Endothelial cell of umbilical vein (primary cell): ENCODE results near the gene SLC26A6. TPM values are rescaled to one million over a fixed set of nuclear protein-coding genes. Genes with fewer than 3 reads are reported as not detected.

ENCODE experiments used
- BruUV-seq: library from RNA; stranded (reverse); fragments of 400-500 nt; replicated peaks from 2 replicates; lab custom pipeline; 2021; lab: Mats Ljungman, UMichigan
- CTCF ChIA-PET: fragments of 300-600, 350-600 bp; sonication (Branson Sonifier 250); formaldehyde crosslinking; loops from one replicate; lab custom pipeline; 2021; ENCODE audit warnings: antibody characterized with exemption, inconsistent platforms; lab: Charles Lee
- POLR2A ChIA-PET: fragments of 300-600, 350-600 bp; sonication (Branson Sonifier 250); formaldehyde crosslinking; loops from one replicate; lab custom pipeline; 2021; ENCODE audit warnings: antibody characterized with exemption, inconsistent platforms; lab: Charles Lee
- DNase-seq: peaks from one replicate; pipeline ENCODE4 v3.0.0-alpha.2; 2011; ENCODE audit warnings: low read depth, low spot score
- FAIRE-seq: peaks from 2 replicates; lab custom pipeline; 2011; peaks lifted over from hg19 to GRCh38; lab: Jason Lieb, UNC
- H2AFZ ChIP-seq: 2 replicates; pipeline ENCODE4 v1.6.0; 2012; ENCODE audit warnings: low read depth, low read length, control low read depth, inconsistent platforms
- H3K27ac ChIP-seq: 2 replicates; pipeline ENCODE4 v1.5.1; 2011; ENCODE audit warnings: low read depth, mild to moderate bottlenecking, control low read depth, low read length, moderate library complexity; ENCODE audit not compliant: insufficient read depth
- H3K27me3 ChIP-seq, 2 experiments: 2 replicates each; pipeline versions ENCODE4 v1.6.0 to v1.6.1; 2011; ENCODE audit warnings: low read length in 2 of 2, mixed read lengths in 1 of 2; ENCODE audit not compliant: control insufficient read depth in 2 of 2, insufficient read depth in 2 of 2
- H3K36me3 ChIP-seq, 2 experiments: 2 replicates in 1 of 2; 3 replicates in 1 of 2; pipeline ENCODE4 v1.5.1; 2011; ENCODE audit warnings: low read length in 2 of 2, mild to moderate bottlenecking in 1 of 2, moderate library complexity in 1 of 2; ENCODE audit not compliant: control insufficient read depth in 2 of 2, insufficient read depth in 2 of 2; ENCODE audit errors: extremely low read depth in 1 of 2
- H3K4me1 ChIP-seq: 3 replicates; pipeline ENCODE4 v1.5.1; 2011; ENCODE audit warnings: mild to moderate bottlenecking, low read length; ENCODE audit not compliant: control insufficient read depth, insufficient read depth; ENCODE audit errors: extremely low read depth
- H3K4me2 ChIP-seq: 2 replicates; pipeline ENCODE4 v1.6.1; 2011; ENCODE audit warnings: low read length, control low read depth, mixed read lengths; ENCODE audit not compliant: insufficient read depth
- H3K4me3 ChIP-seq, 3 experiments: fragments of 200-600 bp in 1 of 3; sonication (generic), shearing (Covaris generic) in 1 of 3; replicated peaks in 1 of 3; 2 replicates each; pipeline ENCODE4 v1.5.1; 2011 to 2016; ENCODE audit warnings: control low read depth in 3 of 3, low read length in 3 of 3, mild to moderate bottlenecking in 2 of 3, inconsistent platforms in 1 of 3, low read depth in 1 of 3, moderate library complexity in 1 of 3; ENCODE audit not compliant: insufficient read depth in 1 of 3
- H3K79me2 ChIP-seq: 2 replicates; pipeline ENCODE4 v1.6.0; 2012; ENCODE audit warnings: low read length, inconsistent platforms; ENCODE audit not compliant: control insufficient read depth, insufficient read depth
- H3K9ac ChIP-seq: replicated peaks from 2 replicates; pipeline ENCODE3; 2011; ENCODE audit warnings: low read length, control low read depth; ENCODE audit not compliant: insufficient read depth; ENCODE audit errors: extremely low read depth
- H3K9me1 ChIP-seq: replicated peaks from 3 replicates; pipeline ENCODE4 v1.6.0; 2011; ENCODE audit warnings: mild to moderate bottlenecking, low read length; ENCODE audit not compliant: control insufficient read depth, insufficient read depth; ENCODE audit errors: extremely low read depth
- H3K9me3 ChIP-seq: replicated peaks from 2 replicates; pipeline ENCODE4 v1.5.1; 2012; ENCODE audit warnings: low read length, inconsistent platforms; ENCODE audit not compliant: control insufficient read depth, insufficient read depth
- H4K20me1 ChIP-seq: replicated peaks from 2 replicates; pipeline ENCODE3; 2011; ENCODE audit warnings: mild to moderate bottlenecking, low read length; ENCODE audit not compliant: control insufficient read depth, insufficient read depth; ENCODE audit errors: extremely low read depth
- EZH2 ChIP-seq: IDR thresholded peaks from 2 replicates; pipeline ENCODE4 v1.6.1; 2012; ENCODE audit warnings: borderline replicate concordance, low read depth, mild to moderate bottlenecking, moderate library complexity, low read length, inconsistent platforms; ENCODE audit not compliant: severe bottlenecking
- FOS ChIP-seq: IDR thresholded peaks from 2 replicates; pipeline ENCODE4 v1.6.1; 2011; ENCODE audit warnings: mild to moderate bottlenecking, low read length, moderate library complexity, borderline replicate concordance; ENCODE audit not compliant: insufficient read depth
- GATA2 ChIP-seq: IDR thresholded peaks from 2 replicates; pipeline ENCODE4 v1.7.0; 2011; ENCODE audit warnings: low read depth, mild to moderate bottlenecking, moderate library complexity, mixed read lengths, low read length; ENCODE audit not compliant: insufficient read length, insufficient read depth
- JUN ChIP-seq: IDR thresholded peaks from 2 replicates; pipeline ENCODE4 v1.6.1; 2011; ENCODE audit warnings: borderline replicate concordance, low read depth; ENCODE audit not compliant: insufficient read length, insufficient read depth
- MYC ChIP-seq: IDR thresholded peaks from one replicate; pipeline ENCODE4 v1.6.1; 2011; ENCODE audit warnings: mild to moderate bottlenecking, low read depth, low read length
- POLR2A ChIP-seq: IDR thresholded peaks from 2 replicates; pipeline ENCODE4 v1.6.1; 2012; ENCODE audit warnings: low read depth, mild to moderate bottlenecking, control low read depth, low read length
- POLR2AphosphoS5 ChIP-seq: IDR thresholded peaks from 2 replicates; pipeline ENCODE4 v1.6.1; 2012; ENCODE audit warnings: low read depth, mild to moderate bottlenecking, control low read depth, low read length, moderate library complexity; ENCODE audit not compliant: insufficient read depth
- dilution Hi-C: fragments of 300-500 bp; cut with MboI; formaldehyde crosslinking; loops from one replicate; pipeline ENCODE4 v1.15.0; 2019; ENCODE audit warnings: low sequenced_read_pairs; ENCODE audit not compliant: extremely low pct_ligation_motif_present
- intact Hi-C: fragments of 100-400 bp; cut with micrococcal nuclease; formaldehyde crosslinking; loops from one replicate; pipeline ENCODE4 v1.10.0; 2022
- polyA plus RNA-seq, 4 experiments: library from polyadenylated mRNA; depleted of rRNA in 3 of 4; stranded (reverse) in 3 of 4; unstranded in 1 of 4; fragments of >200 nt; gene quantifications; 2 replicates each; pipeline versions ENCODE4 v1.2.1 to v1.2.3, GENCODE V29; 2011 to 2012; ENCODE audit warnings: missing spikeins in 1 of 4
- total RNA-seq: library from RNA; stranded (reverse); gene quantifications from 2 replicates; pipeline ENCODE4 v1.2.3, GENCODE V29; 2021
- TF ChIP-seq, protein P1 (sequence below), 2 donors: IDR thresholded peaks; 1 replicate in 1 of 2; 2 replicates in 1 of 2; pipeline ENCODE4 v1.5.1; 2011; ENCODE audit warnings: low read length in 2 of 2, mild to moderate bottlenecking in 2 of 2, moderate library complexity in 2 of 2, control low read depth in 1 of 2, inconsistent platforms in 1 of 2, low read depth in 1 of 2; ENCODE audit not compliant: insufficient read depth in 1 of 2; ENCODE audit errors: extremely low read depth in 1 of 2

The SLC26A6 gene
- total and polyA plus RNA-seq, 2 donors (not counting 3 experiments of a cell fraction or from before 2014, with no cell fraction given): 31.0 to 32.2 TPM

DNA sequence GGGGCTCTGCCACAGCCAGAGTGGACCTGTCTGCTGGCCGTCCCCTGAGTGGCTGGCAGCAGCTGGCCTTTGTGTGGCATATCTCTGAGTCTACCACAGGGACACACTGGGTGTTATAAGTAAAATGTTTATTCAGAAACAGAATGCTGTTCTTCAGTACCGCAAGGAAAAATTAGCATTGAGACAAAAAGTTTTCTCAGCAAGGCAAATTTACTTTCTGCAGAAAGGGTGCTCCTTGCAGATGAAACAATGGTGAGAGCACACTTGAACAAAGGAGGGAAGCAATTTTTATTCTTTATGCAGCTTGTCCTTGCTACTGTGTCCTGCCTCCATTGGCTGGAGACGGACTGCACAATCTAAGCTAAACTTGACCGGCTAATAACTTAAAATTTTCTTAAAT is 17.7 kb downstream of the SLC26A6 start:
- peaks cover 4% of the 10 kb centered on the region for H3K9me3 ChIP-seq
- H3K79me2 ChIP-seq: no peaks in the 10 kb centered on the region
- H2AFZ ChIP-seq: no peak overlapping the region
- no peaks in the 10 kb centered on the region for H3K36me3 ChIP-seq
- H3K4me1 ChIP-seq: peaks cover 8% of the 10 kb centered on the region
- H3K9me1 ChIP-seq: no peaks in the 10 kb centered on the region
- H3K27ac ChIP-seq: no peak overlapping the region
- no peak overlapping the region for H3K4me3 ChIP-seq
- H3K4me2 ChIP-seq: no peak overlapping the region
- intact Hi-C loops (no loop called here), dilution Hi-C loops (no loop called here)
- no peak for TF ChIP-seq POLR2AphosphoS5
- TF ChIP-seq FOS: no peak
- no peak for TF ChIP-seq POLR2A
- TF ChIP-seq MYC: no peak
- TF ChIP-seq EZH2: no peak
- TF ChIP-seq JUN: no peak
- no peak for TF ChIP-seq GATA2
- TF ChIP-seq, protein P1, sequence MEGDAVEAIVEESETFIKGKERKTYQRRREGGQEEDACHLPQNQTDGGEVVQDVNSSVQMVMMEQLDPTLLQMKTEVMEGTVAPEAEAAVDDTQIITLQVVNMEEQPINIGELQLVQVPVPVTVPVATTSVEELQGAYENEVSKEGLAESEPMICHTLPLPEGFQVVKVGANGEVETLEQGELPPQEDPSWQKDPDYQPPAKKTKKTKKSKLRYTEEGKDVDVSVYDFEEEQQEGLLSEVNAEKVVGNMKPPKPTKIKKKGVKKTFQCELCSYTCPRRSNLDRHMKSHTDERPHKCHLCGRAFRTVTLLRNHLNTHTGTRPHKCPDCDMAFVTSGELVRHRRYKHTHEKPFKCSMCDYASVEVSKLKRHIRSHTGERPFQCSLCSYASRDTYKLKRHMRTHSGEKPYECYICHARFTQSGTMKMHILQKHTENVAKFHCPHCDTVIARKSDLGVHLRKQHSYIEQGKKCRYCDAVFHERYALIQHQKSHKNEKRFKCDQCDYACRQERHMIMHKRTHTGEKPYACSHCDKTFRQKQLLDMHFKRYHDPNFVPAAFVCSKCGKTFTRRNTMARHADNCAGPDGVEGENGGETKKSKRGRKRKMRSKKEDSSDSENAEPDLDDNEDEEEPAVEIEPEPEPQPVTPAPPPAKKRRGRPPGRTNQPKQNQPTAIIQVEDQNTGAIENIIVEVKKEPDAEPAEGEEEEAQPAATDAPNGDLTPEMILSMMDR (IDR thresholded peaks at IDR 0.05; ENCODE audit: extremely low read depth in 1 of 2, insufficient read depth in 1 of 2, low read depth in 1 of 2, low read length in 2 of 2): no peak
- no TSS peak for BruUV-seq
- ChIA-PET CTCF (no interaction called here), POLR2A (no interaction called here)
- H3K27me3 ChIP-seq: no peaks in the 10 kb centered on the region
- H4K20me1 ChIP-seq: no peaks in the 10 kb centered on the region
- DNase-seq (no peak), FAIRE-seq (no peak)
- no peak overlapping the region for H3K9ac ChIP-seq
